ENCODE results near the gene EFNA4.
"Not testable (repeated sequence)": the region's sequence is repeated elsewhere in the genome, so short reads cannot be mapped to it uniquely, and the experiment has no call there.

Gene EFNA4

GRCh38 chr1:155091071-155092051 lies 27.8 kb downstream of the EFNA4 start:
- peak; percentile 33 for DNase-seq

GRCh38 chr1:155092131-155092530 lies 28.6 kb downstream of the EFNA4 start:
- no peak for DNase-seq

GRCh38 chr1:155092641-155093040 lies 29.1 kb downstream of the EFNA4 start:
- DNase-seq = no peak

- DNase-seq = no peak
These were observed 30.5 kb downstream of the EFNA4 start for GRCh38 chr1:155093911-155094621.

- DNase-seq = no peak
These were observed 31.0 kb downstream of the EFNA4 start for GRCh38 chr1:155094622-155094948.

- DNase-seq = no peak
These were observed 35.8 kb downstream of the EFNA4 start for GRCh38 chr1:155099331-155099730.

GRCh38 chr1:155103325-155103724 lies 39.8 kb downstream of the EFNA4 start:
- no peak for DNase-seq

GRCh38 chr1:155104605-155105534 lies 41.3 kb downstream of the EFNA4 start:
- DNase-seq = no peak

- DNase-seq = no peak
These were observed 42.1 kb downstream of the EFNA4 start for GRCh38 chr1:155105604-155106011.

GRCh38 chr1:155106862-155107261 lies 43.3 kb downstream of the EFNA4 start:
- DNase-seq = no peak

GRCh38 chr1:155107309-155108264 lies 44.0 kb downstream of the EFNA4 start:
- no peak for DNase-seq

- DNase-seq = no peak
These were observed 44.8 kb downstream of the EFNA4 start for GRCh38 chr1:155108296-155108695.

GRCh38 chr1:155110381-155110780 lies 46.8 kb downstream of the EFNA4 start:
- no peak for DNase-seq

GRCh38 chr1:155110826-155111225 lies 47.3 kb downstream of the EFNA4 start:
- DNase-seq = no peak

GRCh38 chr1:155113450-155113980 lies 50.0 kb downstream of the EFNA4 start:
- DNase-seq = no peak

GRCh38 chr1:155116113-155116764 lies 52.7 kb downstream of the EFNA4 start:
- DNase-seq = no peak

GRCh38 chr1:155117610-155118009 lies 54.1 kb downstream of the EFNA4 start:
- DNase-seq = peak; percentile 50

GRCh38 chr1:155118090-155118489 lies 54.5 kb downstream of the EFNA4 start:
- DNase-seq = not testable (repeated sequence)
